Endothelial cell of hepatic sinusoid (primary cell): ENCODE results near the gene PRRX2.
"Not testable (repeated sequence)": the region's sequence is repeated elsewhere in the genome, so short reads cannot be mapped to it uniquely, and the experiment has no call there.

Experiments used
- in situ Hi-C: cut with HindIII; loops from 2 replicates; pipeline ENCODE4 v1.10.0; 2017; ENCODE audit warnings: low sequenced_read_pairs

Gene PRRX2

GRCh38 chr9:129749575-129749974 is 84.1 kb downstream of the PRRX2 start:
- in situ Hi-C loops = no loop called here

GRCh38 chr9:129750013-129750638 is 84.7 kb downstream of the PRRX2 start:
- in situ Hi-C loops = no loop called here

- in situ Hi-C loops = no loop called here
Measured at GRCh38 chr9:129751841-129752801, 86.7 kb downstream of the PRRX2 start.

- in situ Hi-C loops = no loop called here
Measured at GRCh38 chr9:129752900-129753729, 87.7 kb downstream of the PRRX2 start, which contains the start of gene PTGES. PTGES (minus strand) TSS chr9:129753042; CDS start chr9:129753012, 30 bp downstream.

GRCh38 chr9:129755151-129755550 is 89.7 kb downstream of the PRRX2 start:
- in situ Hi-C loops = no loop called here

- in situ Hi-C loops = no loop called here
Measured at GRCh38 chr9:129756191-129756590, 90.7 kb downstream of the PRRX2 start.

- in situ Hi-C loops = no loop called here
Measured at GRCh38 chr9:129757045-129757444, 91.6 kb downstream of the PRRX2 start.

- in situ Hi-C loops = no loop called here
Measured at GRCh38 chr9:129759319-129759718, 93.9 kb downstream of the PRRX2 start.

- in situ Hi-C loops = no loop called here
Measured at GRCh38 chr9:129759804-129760502, 94.5 kb downstream of the PRRX2 start.

GRCh38 chr9:129760784-129761183 is 95.3 kb downstream of the PRRX2 start:
- in situ Hi-C loops = not testable (repeated sequence)

GRCh38 chr9:129761293-129761900 is 96.0 kb downstream of the PRRX2 start:
- in situ Hi-C loops = no loop called here

GRCh38 chr9:129761901-129762369 is 96.5 kb downstream of the PRRX2 start:
- in situ Hi-C loops = no loop called here

- in situ Hi-C loops = not testable (repeated sequence)
Measured at GRCh38 chr9:129762370-129762984, 97.0 kb downstream of the PRRX2 start.

GRCh38 chr9:129762985-129763926 is 97.8 kb downstream of the PRRX2 start:
- in situ Hi-C loops = no loop called here

- in situ Hi-C loops = no loop called here
Measured at GRCh38 chr9:129765764-129766317, 100.4 kb downstream of the PRRX2 start.

GRCh38 chr9:129768486-129768885 is 103.0 kb downstream of the PRRX2 start:
- in situ Hi-C loops = no loop called here

- in situ Hi-C loops = loop anchor here (10.0 kb wide), 1 partner anchor 225 kb away; no protein-coding TSS in a partner anchor
Measured at GRCh38 chr9:129769669-129770068, 104.2 kb downstream of the PRRX2 start.

- in situ Hi-C loops = loop anchor here (10.0 kb wide), 1 partner anchor 226 kb away; no protein-coding TSS in a partner anchor
Measured at GRCh38 chr9:129770741-129771140, 105.3 kb downstream of the PRRX2 start.
